GM21529 (cell line): ENCODE data around the gene SLC39A11.

Experiments
- ATAC-seq: cut with Tn5 transposase; IDR thresholded peaks from one replicate; pipeline ENCODE4 v1.9.1; 2021; ENCODE audit not compliant: unreplicated experiment

The SLC39A11 gene

GRCh38 chr17:73045724-73046123, 46.8 kb downstream of the SLC39A11 start:
- no peak for ATAC-seq

GRCh38 chr17:73043686-73044581, 48.6 kb downstream of the SLC39A11 start:
- ATAC-seq: no peak

GRCh38 chr17:73042809-73043685, 49.4 kb downstream of the SLC39A11 start:
- ATAC-seq: no peak

- ATAC-seq: no peak
Observed at GRCh38 chr17:73042225-73042624, 50.3 kb downstream of the SLC39A11 start.

- no peak for ATAC-seq
Observed at GRCh38 chr17:73039282-73039681, 53.2 kb downstream of the SLC39A11 start.

- no peak for ATAC-seq
Observed at GRCh38 chr17:73031472-73031871, 61.0 kb downstream of the SLC39A11 start.

GRCh38 chr17:73030995-73031394, 61.5 kb downstream of the SLC39A11 start:
- no peak for ATAC-seq

- ATAC-seq: no peak
Observed at GRCh38 chr17:73030501-73030921, 62.0 kb downstream of the SLC39A11 start.

GRCh38 chr17:73029991-73030390, 62.5 kb downstream of the SLC39A11 start:
- ATAC-seq: no peak

- no peak for ATAC-seq
Observed at GRCh38 chr17:73029021-73029420, 63.5 kb downstream of the SLC39A11 start.

- ATAC-seq: no peak
Observed at GRCh38 chr17:73028299-73028755, 64.2 kb downstream of the SLC39A11 start.

GRCh38 chr17:73027130-73027741, 65.3 kb downstream of the SLC39A11 start:
- ATAC-seq: no peak

- no peak for ATAC-seq
Observed at GRCh38 chr17:73025041-73025560, 67.4 kb downstream of the SLC39A11 start.

- no peak for ATAC-seq
Observed at GRCh38 chr17:73023759-73024158, 68.7 kb downstream of the SLC39A11 start.

- ATAC-seq: no peak
Observed at GRCh38 chr17:73022694-73023093, 69.8 kb downstream of the SLC39A11 start.

- ATAC-seq: no peak
Observed at GRCh38 chr17:73021771-73022170, 70.7 kb downstream of the SLC39A11 start.

- ATAC-seq: no peak
Observed at GRCh38 chr17:73020110-73020509, 72.4 kb downstream of the SLC39A11 start.

- ATAC-seq: no peak
Observed at GRCh38 chr17:73018599-73018998, 73.9 kb downstream of the SLC39A11 start.

GRCh38 chr17:73017658-73018057, 74.8 kb downstream of the SLC39A11 start:
- ATAC-seq: no peak

GRCh38 chr17:73015722-73016276, 76.7 kb downstream of the SLC39A11 start:
- no peak for ATAC-seq
